GM08714 (cell line): ENCODE data around the gene FKBP5.
"Not testable (repeated sequence)": the region's sequence is repeated elsewhere in the genome, so short reads cannot be mapped to it uniquely, and the experiment has no call there.

Experiments used
- H3K4me3 ChIP-seq: fragments of 200-500 bp; sonication (Bioruptor generic); 2 replicates; pipeline ENCODE4 v1.5.1; 2014; ENCODE audit warnings: mild to moderate bottlenecking, low read length, inconsistent platforms
- ZNF274 ChIP-seq: IDR thresholded peaks from 2 replicates; pipeline ENCODE4 v1.6.1; 2012; ENCODE audit warnings: mild to moderate bottlenecking, low read depth, low read length

Gene FKBP5

DNA sequence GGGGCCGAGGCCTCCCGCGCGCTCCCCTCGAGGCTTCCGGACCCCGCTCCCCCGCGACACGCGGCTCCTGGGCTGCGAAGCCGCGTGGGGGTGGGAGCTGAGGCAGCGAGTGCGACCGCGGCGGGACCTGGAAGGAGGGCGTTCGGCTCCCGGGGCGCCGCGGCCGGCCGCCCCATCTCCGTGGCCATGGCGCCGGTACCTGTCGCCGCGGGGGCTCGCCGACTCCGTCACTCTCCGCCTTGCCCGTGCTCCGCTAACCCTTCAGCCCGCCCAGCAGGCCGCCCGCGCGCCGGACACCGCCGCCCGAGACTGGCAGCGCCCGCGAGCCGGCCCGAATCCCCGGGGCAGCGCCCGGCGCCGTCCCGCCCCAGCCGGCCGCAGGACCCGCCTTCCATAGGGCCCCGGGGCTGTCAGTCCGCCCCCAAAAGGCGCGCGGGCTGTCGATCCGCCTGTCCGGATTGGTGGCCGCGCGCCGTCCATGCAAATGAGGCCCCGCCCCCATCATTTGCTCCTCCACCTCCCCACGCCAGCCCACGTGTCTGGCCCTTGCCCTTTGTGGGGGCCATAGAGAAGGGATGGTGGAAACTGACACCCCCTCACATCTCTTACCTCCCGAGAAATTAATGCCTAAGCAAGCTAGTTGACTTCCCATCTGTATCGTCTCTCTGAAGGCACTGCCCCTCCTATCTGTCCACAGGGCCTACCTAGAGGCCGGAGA is at the start of gene FKBP5:
FKBP5 (minus strand) TSS at position 311 of the 718 bp plus-strand sequence. CDS start 46,091 bp downstream, outside the sequence.
- TF ChIP-seq ZNF274 = no peak
- peak within 1 kb of the TSS; percentile 92 for H3K4me3 ChIP-seq

GRCh38 chr6:35737413-35738211 is 48.9 kb upstream of the FKBP5 start:
- H3K4me3 ChIP-seq = no peak overlapping the region
- no peak for TF ChIP-seq ZNF274

DNA sequence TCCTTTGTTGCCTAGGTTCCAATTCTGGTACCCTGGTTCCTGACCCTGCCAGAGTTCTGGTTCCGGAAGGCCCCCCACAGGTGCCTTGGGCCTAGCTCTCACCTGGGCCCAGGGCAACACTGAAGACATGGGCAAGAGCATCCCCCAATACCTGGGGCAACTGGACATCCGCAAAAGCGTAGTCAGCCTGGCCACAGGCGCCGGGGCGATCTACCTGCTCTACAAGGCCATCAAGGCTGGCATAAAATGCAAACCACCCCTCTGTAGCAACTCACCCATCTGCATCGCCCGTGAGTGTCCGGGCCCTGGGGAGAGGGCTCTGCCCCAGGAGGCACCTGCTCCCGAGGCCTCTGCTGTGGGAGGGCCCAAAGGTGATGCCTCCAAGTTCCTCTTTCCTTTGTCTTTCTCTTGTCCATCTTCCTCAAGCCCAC is 48.3 kb upstream of the FKBP5 start, which contains the start of gene ARMC12:
ARMC12 (plus strand) TSS at position 51 of the 431 bp plus-strand sequence; CDS start at position 128, 77 bp downstream.
- TF ChIP-seq ZNF274 = no peak
- no peak within 1 kb of the TSS for H3K4me3 ChIP-seq

DNA sequence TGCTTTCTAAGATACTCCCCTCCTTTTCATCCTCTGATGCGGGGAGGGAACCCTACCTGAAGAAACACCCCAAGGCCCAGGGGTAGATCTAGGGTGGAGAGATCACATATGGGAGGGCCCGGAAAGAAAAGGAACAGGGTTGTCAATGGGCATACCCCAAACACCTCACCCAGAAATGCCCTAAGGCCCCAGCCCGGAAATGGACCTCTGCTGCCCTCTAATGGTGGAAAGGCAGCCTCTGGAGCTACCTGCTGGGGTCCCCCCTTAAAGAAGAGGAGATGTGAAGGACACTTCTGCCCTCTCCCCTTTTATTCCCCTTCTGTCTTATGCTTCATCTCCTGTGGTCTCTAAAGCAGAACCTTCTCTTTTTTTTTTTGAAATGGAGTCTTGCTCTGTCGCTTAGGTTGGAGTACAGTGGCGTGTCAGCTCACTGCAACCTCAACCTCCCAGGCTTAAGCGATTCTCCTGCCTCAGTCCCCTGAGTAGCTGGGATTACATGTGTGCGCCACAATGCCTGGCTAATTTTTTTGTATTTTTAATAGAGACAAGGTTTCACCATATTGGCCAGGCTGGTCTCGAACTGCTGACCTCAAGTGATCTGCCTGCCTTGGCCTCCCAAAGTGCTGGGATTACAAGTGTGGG is 47.7 kb upstream of the FKBP5 start:
- no peak for TF ChIP-seq ZNF274
- H3K4me3 ChIP-seq = no peak overlapping the region

- H3K4me3 ChIP-seq = no peak overlapping the region
- TF ChIP-seq ZNF274 = no peak
Observed at GRCh38 chr6:35735452-35735851, 46.7 kb upstream of the FKBP5 start.

DNA sequence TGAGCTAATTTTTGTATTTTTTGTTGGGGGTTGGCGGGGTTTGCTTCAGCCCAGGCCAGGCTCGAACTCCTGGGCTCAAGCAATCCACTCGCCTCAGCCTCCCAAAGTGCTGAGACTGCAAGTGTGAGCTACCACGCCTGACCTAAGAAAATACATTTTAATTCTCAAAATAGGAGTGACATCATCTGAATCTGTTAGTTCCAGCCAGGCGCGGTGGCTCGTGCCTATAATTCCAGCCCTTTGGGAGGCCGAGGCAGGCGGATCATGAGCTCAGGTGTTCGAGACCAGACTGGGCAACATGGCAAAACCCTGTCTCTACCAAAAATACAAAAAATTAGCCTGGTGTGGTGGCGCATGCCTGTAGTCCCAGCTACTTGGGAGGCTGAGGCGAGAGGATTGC is 45.6 kb upstream of the FKBP5 start:
- not testable (repeated sequence) for H3K4me3 ChIP-seq

- TF ChIP-seq ZNF274 = no peak
- no peak overlapping the region for H3K4me3 ChIP-seq
Observed at GRCh38 chr6:35733633-35734032, 44.9 kb upstream of the FKBP5 start.

DNA sequence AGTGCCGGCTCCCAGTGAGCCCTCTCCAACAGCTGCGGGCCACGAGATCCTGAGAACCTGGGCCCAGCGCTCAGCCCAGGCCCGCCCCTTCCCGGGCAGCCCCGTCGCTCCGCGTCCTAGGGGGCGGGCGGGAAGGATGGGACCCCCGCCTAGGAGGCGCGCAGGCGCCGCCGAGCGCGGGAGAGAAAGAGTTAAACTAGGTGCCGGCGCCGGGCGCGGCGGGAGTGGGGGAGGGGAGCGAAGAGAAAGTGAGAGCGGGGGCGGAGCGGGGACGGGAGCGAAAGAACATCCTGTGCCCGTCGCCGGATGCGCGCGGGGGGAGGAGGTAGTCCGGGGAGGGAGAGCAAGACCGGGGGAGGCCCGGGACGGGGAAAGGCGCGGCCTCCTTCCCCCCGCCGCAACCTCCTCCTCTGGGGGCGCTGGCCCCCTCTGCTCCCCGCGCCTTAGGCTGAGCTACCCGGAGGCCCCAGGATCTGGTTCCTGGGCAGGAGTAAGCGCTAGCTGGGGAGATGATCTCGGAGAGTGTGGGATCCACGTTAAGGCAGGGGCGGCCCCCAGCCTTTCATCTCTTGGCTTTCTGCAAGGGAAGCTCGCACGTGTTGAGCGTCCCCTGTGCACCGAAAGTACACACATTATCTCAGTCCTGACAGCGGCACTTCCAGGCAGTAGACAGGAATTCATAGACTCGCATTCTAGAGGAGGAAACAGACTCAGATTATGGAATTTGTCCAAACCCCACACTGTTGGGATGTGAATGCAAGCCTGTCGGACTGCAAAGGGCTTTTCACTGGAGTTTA is 43.2 kb upstream of the FKBP5 start:
- peak overlapping the region; percentile 78 for H3K4me3 ChIP-seq
- TF ChIP-seq ZNF274 = no peak

DNA sequence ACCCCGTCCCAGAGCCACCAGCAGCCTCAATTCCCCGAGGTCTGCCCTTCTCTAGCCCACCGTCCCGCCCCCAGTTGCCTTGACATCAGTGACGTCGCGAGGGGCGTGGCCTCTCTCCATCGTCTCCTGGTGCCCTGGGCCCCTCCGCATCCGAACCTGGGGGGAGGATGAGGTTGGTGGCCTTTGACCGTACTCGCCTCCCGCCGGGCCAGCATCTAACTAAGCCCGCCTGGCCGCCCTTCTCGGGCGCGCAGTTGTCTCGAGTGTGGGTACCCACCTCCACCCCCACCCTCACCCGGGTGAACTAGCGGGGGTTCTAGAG is 42.7 kb upstream of the FKBP5 start:
- TF ChIP-seq ZNF274 = no peak
- peak overlapping the region; percentile 78 for H3K4me3 ChIP-seq

GRCh38 chr6:35730745-35731413 is 42.2 kb upstream of the FKBP5 start:
- no peak for TF ChIP-seq ZNF274
- peak overlapping the region; percentile 37; the same call in 1 of the 2 replicates for H3K4me3 ChIP-seq

GRCh38 chr6:35729722-35730121 is 41.0 kb upstream of the FKBP5 start:
- no peak for TF ChIP-seq ZNF274
- H3K4me3 ChIP-seq = no peak overlapping the region

- TF ChIP-seq ZNF274 = no peak
- no peak overlapping the region; the same call in 1 of the 2 replicates for H3K4me3 ChIP-seq
Observed at GRCh38 chr6:35728683-35729678, 40.3 kb upstream of the FKBP5 start.
